ENCODE measurements around the gene FOXO6. TPM values are rescaled to one million over a fixed set of nuclear protein-coding genes. Genes with fewer than 3 reads are reported as not detected.

Gene FOXO6
- total RNA-seq: under 1 TPM in 1 of 2 donors, not detected in 1; 0.34 TPM

DNA sequence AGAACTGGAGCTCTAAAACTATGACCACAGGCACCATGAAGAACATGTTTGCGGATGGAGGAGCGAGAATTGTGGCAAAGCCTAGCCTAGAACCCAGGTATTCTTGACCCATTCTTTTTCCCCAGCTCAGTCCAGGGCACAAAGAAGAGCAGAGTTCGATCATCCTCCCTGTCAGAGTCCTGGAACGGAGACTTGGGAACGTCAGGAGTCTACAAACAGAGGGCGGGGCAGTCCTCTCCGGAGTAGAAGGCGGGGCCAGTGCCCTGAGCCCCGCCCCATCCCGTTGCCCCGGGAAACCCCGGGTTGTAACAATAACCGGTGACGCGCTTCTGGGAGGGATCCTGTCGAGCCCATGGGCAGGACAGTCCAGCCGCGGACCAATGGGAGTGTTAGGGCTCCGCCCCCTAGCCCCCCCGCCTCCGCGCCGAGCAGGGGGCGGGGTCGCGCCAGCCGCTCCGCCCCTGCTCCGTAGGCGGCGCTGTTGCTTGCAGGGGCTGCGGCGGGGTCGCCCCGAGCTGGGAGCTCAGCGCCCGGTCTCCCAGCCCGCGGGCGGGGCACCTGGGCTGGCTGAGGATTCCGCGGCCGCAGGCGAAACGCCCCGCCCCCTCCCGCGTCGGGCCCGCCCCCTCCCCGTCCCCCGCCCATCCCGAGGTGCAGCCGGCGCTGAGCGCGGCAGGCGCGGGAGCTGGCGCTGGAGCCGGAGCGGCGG, at the start of gene FOXO6:
Gene FOXO6 (plus strand): TSS at position 649 of the 709 bp plus-strand sequence.

Other genes starting within 250 kb of the FOXO6 start
- 10 to 100 TPM; 18.2 to 18.6 TPM for gene SCMH1, start 119.1 kb upstream of the FOXO6 start, total RNA-seq
- not detected for gene EDN2, start 123.2 kb downstream of the FOXO6 start, total RNA-seq

All from melanocyte of skin (primary cell).